ENCODE data around the gene SRM. TPM values are rescaled to one million over a fixed set of nuclear protein-coding genes. Genes with fewer than 3 reads are reported as not detected.
A peak's percentile ranks its signal among the peaks of the same experiment; 100 is the strongest.

SRM gene
- total and polyA plus RNA-seq, 2 of the 13 experiments (the other 11 are each of a cell fraction or from before 2014, with no cell fraction given): 27.9 to 31.8 TPM

DNA sequence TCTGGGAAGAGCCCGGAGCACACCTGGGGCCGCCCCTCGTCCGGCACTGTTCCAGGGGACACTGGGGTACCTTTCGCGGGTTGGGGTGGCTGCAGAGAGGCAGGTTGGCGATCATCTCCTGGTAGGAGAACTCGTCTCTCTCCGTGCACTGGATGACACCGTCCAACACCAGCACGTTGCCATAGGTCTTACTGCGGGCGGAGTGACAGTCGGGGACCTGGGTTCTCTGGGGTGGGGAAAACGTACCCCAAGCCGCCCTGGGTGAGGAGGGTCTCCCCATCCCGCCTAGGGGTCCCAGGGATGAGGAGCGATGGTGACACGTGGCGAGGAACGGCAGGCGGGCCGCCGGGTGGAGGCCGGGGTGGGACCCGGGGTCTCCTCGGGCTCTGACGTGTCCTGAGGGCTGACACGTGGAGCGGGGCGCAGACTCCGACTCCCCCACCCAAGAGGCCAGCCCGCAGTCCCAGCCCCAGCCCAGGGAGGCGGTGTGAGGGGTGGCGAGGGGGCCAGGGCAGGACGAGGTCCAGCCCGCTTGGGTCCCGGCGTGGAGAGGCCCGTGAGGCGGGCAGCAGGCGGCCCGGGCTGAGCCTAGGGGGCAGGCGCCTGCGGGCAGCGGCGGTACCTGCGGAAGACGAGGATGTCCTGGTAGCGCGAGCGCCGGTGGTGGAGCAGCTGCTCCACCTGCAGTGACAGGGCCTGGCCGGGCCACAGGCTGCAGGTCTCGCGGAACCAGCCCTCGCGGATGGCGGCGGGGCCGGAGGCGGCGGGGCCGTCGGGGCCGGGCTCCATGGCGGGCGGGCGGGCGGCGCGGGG is 457 bp downstream of the SRM start (continued):
- TF ChIP-seq POGZ (CRISPR knock-in tag; IDR thresholded peaks at IDR 0.05) (no peak), JARID2 (CRISPR knock-in tag; IDR thresholded peaks at IDR 0.05; ENCODE audit: insufficient replicate concordance) (no peak), ZFP90 (CRISPR knock-in tag; IDR thresholded peaks at IDR 0.05; ENCODE audit: borderline replicate concordance) (peak; percentile 69; the same call in 1 of the 2 replicates), ZNF703 (CRISPR knock-in tag; IDR thresholded peaks at IDR 0.05; ENCODE audit: borderline replicate concordance) (no peak), ZNF224 (CRISPR knock-in tag; IDR thresholded peaks at IDR 0.05) (no peak), SMARCE1 (IDR thresholded peaks at IDR 0.05; ENCODE audit: borderline replicate concordance) (no peak), HNRNPUL1 (IDR thresholded peaks at IDR 0.05; ENCODE audit: low read depth, low read length) (no peak), ZNF563 (CRISPR knock-in tag; IDR thresholded peaks at IDR 0.05) (no peak), RFX1 (IDR thresholded peaks at IDR 0.05) (no peak), RBAK (CRISPR knock-in tag; IDR thresholded peaks at IDR 0.05) (no peak), HNF4G (IDR thresholded peaks at IDR 0.05; ENCODE audit: borderline replicate concordance, low read depth, low read length) (no peak), HNF4G (CRISPR knock-in tag; IDR thresholded peaks at IDR 0.05; ENCODE audit: borderline replicate concordance, low read depth) (no peak), ZNF451 (CRISPR knock-in tag; IDR thresholded peaks at IDR 0.05) (no peak), CHCHD3 (CRISPR knock-in tag; IDR thresholded peaks at IDR 0.05) (no peak), CEBPG (CRISPR knock-in tag; IDR thresholded peaks at IDR 0.05) (no peak), ZBTB38 (CRISPR knock-in tag; IDR thresholded peaks at IDR 0.05) (no peak)
- TF ChIP-seq, protein P1, sequence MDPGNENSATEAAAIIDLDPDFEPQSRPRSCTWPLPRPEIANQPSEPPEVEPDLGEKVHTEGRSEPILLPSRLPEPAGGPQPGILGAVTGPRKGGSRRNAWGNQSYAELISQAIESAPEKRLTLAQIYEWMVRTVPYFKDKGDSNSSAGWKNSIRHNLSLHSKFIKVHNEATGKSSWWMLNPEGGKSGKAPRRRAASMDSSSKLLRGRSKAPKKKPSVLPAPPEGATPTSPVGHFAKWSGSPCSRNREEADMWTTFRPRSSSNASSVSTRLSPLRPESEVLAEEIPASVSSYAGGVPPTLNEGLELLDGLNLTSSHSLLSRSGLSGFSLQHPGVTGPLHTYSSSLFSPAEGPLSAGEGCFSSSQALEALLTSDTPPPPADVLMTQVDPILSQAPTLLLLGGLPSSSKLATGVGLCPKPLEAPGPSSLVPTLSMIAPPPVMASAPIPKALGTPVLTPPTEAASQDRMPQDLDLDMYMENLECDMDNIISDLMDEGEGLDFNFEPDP (CRISPR knock-in tag; conservative IDR thresholded peaks at IDR 0.05): 0 out of 2 replicates have a peak, but pooled peaks have one; percentile 9
- TF ChIP-seq, protein P2, sequence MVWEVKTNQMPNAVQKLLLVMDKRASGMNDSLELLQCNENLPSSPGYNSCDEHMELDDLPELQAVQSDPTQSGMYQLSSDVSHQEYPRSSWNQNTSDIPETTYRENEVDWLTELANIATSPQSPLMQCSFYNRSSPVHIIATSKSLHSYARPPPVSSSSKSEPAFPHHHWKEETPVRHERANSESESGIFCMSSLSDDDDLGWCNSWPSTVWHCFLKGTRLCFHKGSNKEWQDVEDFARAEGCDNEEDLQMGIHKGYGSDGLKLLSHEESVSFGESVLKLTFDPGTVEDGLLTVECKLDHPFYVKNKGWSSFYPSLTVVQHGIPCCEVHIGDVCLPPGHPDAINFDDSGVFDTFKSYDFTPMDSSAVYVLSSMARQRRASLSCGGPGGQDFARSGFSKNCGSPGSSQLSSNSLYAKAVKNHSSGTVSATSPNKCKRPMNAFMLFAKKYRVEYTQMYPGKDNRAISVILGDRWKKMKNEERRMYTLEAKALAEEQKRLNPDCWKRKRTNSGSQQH (CRISPR knock-in tag; IDR thresholded peaks at IDR 0.05; ENCODE audit: low read depth): no peak
- TF ChIP-seq, protein P3, sequence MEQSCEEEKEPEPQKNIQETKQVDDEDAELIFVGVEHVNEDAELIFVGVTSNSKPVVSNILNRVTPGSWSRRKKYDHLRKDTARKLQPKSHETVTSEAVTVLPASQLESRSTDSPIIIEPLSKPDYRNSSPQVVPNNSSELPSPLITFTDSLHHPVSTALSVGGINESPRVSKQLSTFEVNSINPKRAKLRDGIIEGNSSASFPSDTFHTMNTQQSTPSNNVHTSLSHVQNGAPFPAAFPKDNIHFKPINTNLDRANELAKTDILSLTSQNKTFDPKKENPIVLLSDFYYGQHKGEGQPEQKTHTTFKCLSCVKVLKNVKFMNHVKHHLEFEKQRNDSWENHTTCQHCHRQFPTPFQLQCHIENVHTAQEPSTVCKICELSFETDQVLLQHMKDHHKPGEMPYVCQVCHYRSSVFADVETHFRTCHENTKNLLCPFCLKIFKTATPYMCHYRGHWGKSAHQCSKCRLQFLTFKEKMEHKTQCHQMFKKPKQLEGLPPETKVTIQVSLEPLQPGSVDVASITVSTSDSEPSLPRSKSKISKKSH (CRISPR knock-in tag; IDR thresholded peaks at IDR 0.05; ENCODE audit: borderline replicate concordance): no peak
- TF ChIP-seq, protein P4, sequence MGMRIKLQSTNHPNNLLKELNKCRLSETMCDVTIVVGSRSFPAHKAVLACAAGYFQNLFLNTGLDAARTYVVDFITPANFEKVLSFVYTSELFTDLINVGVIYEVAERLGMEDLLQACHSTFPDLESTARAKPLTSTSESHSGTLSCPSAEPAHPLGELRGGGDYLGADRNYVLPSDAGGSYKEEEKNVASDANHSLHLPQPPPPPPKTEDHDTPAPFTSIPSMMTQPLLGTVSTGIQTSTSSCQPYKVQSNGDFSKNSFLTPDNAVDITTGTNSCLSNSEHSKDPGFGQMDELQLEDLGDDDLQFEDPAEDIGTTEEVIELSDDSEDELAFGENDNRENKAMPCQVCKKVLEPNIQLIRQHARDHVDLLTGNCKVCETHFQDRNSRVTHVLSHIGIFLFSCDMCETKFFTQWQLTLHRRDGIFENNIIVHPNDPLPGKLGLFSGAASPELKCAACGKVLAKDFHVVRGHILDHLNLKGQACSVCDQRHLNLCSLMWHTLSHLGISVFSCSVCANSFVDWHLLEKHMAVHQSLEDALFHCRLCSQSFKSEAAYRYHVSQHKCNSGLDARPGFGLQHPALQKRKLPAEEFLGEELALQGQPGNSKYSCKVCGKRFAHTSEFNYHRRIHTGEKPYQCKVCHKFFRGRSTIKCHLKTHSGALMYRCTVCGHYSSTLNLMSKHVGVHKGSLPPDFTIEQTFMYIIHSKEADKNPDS (CRISPR knock-in tag; IDR thresholded peaks at IDR 0.05): no peak
